Measurements from ENCODE around the gene VAMP7. TPM values are rescaled to one million over a fixed set of nuclear protein-coding genes. Genes with fewer than 3 reads are reported as not detected.

Gene VAMP7
- total RNA-seq, 1 donor from 2014 or later, result 24.4 TPM

Other genes starting within 250 kb of the VAMP7 start
- 22.1 TPM for gene IL9R, start 116.4 kb downstream of the VAMP7 start, total RNA-seq